ENCODE data around the gene GPR137.

The GPR137 gene

GRCh38 chr11:64241241-64241490, 44.5 kb upstream of the GPR137 start:
- H3K27ac ChIP-seq: peak overlapping the region; percentile 97
- TF ChIP-seq, protein P1, sequence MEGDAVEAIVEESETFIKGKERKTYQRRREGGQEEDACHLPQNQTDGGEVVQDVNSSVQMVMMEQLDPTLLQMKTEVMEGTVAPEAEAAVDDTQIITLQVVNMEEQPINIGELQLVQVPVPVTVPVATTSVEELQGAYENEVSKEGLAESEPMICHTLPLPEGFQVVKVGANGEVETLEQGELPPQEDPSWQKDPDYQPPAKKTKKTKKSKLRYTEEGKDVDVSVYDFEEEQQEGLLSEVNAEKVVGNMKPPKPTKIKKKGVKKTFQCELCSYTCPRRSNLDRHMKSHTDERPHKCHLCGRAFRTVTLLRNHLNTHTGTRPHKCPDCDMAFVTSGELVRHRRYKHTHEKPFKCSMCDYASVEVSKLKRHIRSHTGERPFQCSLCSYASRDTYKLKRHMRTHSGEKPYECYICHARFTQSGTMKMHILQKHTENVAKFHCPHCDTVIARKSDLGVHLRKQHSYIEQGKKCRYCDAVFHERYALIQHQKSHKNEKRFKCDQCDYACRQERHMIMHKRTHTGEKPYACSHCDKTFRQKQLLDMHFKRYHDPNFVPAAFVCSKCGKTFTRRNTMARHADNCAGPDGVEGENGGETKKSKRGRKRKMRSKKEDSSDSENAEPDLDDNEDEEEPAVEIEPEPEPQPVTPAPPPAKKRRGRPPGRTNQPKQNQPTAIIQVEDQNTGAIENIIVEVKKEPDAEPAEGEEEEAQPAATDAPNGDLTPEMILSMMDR (IDR thresholded peaks at IDR 0.05): no peak
- no peak for TF ChIP-seq ZFX (IDR thresholded peaks at IDR 0.05; ENCODE audit: borderline replicate concordance)

DNA sequence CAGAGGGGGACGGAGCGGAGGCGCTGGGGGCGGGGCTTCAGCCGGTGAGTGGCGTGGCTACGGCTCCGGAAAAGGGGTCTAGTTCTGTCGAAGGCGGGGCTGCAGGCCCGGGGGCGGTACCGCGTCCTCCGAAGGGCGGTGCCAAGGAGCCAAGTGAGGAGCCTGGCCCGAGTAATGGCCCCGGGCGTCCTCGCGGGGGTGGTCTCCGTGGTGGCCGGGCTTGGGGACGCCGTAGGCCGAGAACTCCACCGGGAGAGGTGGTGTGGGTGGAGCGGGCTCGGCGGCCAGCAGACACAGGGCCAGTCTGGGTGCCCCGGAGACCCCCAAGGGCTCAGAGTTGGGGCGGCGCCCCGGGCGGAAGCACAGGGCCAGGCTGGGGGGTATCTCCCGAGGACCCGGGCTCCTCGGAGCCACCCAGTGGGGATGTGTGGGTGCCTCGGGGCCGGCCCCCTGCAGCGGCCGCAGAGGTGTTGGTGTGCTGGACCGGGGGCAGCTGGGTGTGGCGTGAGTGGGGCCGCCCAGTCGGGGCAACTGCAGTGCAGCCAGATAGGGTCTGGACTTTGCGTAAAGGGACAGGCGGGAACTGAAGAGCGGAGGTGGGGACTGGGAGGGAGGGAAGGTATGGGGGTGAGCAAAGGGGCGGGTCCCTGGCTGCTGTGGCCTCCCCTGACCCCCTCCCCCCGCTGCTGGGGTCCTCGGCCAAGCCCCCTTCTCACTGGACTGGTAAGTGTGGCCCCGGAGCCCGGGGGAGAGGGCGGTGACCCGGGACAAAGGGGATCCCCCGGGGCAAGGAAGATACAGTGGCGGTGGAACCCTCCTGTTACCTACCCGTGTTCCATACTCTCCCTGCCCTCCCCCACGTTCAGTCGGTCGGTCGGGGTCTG, 43.9 kb upstream of the GPR137 start:
- TF ChIP-seq, protein P1 (IDR thresholded peaks at IDR 0.05): no peak
- no peak for TF ChIP-seq ZFX (IDR thresholded peaks at IDR 0.05; ENCODE audit: borderline replicate concordance)
- peak overlapping the region; percentile 97 for H3K27ac ChIP-seq

DNA sequence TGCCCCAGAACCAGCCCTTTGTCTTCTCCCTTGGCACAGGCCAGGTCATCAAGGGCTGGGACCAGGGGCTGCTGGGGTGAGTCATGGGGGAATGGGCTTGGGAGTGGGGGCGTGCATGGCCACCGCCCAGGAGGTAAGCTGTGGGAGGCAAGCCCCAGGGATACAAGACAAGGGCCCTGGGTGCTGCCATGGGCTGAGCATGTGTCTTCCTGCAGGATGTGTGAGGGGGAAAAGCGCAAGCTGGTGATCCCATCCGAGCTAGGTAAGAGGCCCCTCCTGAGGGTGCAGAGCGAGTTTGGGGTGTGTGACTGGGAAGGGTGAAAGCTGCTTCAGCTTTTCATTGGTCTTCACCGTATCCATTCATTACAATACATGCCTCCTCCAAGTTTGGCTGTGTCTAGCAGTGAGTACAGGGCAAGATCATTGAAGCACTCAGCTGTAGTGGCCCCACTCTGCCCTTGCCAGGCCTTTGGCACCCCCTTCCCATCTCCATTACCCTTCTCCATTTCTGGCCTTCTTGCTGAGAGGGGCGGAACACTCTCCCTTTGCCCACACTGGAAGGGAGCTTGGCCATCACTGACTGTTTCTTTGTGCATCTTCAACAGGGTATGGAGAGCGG, 42.3 kb upstream of the GPR137 start:
- TF ChIP-seq ZFX (IDR thresholded peaks at IDR 0.05; ENCODE audit: borderline replicate concordance): no peak
- TF ChIP-seq, protein P1 (IDR thresholded peaks at IDR 0.05): no peak
- H3K27ac ChIP-seq: peak overlapping the region; percentile 97

- H3K27ac ChIP-seq: peak overlapping the region; percentile 97
- no peak for TF ChIP-seq ZFX (IDR thresholded peaks at IDR 0.05; ENCODE audit: borderline replicate concordance)
- TF ChIP-seq, protein P1 (IDR thresholded peaks at IDR 0.05): no peak
These were observed 41.5 kb upstream of the GPR137 start for GRCh38 chr11:64244107-64244506.

DNA sequence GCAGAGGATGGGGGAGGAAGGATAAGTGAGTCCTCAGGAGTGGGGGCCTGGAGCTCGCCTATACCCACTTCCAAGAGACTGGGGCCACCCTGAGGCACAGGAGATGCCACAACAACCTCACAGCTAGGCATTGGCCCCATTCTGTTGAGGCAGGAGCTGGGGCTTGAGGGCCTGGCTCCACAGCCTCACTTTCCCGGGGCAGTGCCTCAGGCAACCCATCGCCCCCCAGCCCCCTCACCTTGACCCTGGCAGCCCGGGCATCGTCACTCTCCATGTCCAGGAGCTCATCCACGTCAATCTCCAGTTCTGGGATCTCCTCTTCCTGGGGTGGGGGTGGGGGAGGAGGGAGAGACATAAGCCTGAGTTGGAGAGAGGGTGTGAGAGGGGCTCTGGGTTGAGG, 40.7 kb upstream of the GPR137 start:
- TF ChIP-seq ZFX (IDR thresholded peaks at IDR 0.05; ENCODE audit: borderline replicate concordance): no peak
- TF ChIP-seq, protein P1 (IDR thresholded peaks at IDR 0.05): no peak
- H3K27ac ChIP-seq: peak overlapping the region; percentile 97

DNA sequence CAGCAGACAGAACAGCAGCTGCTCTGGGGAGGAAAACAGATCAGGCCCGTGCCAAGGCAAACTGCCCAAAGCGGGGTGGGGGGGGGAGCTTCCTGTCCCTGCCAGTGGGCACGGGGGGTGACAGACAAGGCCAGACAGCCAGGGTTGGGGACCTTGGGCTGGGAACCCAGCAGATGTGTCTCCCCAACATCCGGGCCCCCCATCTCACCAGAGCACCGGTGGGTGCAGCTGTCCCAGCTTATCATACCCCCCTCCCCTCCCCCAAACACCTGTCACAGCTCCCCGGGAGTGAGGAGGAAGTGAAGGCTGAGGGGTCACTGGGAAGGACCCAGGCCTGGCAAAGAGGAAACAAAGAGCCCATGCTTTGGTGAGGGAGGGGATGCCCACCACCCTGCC, 40.2 kb upstream of the GPR137 start:
- no peak for TF ChIP-seq ZFX (IDR thresholded peaks at IDR 0.05; ENCODE audit: borderline replicate concordance)
- TF ChIP-seq, protein P1 (IDR thresholded peaks at IDR 0.05): no peak
- peak overlapping the region; percentile 97 for H3K27ac ChIP-seq
